ENCODE data around the gene PKIG. TPM values are rescaled to one million over a fixed set of nuclear protein-coding genes. Genes with fewer than 3 reads are reported as not detected.

The PKIG gene
- total and polyA plus RNA-seq, 9 of the 15 experiments (the other 6 are each of a cell fraction or from before 2014, with no cell fraction given): 0.13 to 7.0 (median 4.7) TPM

DNA sequence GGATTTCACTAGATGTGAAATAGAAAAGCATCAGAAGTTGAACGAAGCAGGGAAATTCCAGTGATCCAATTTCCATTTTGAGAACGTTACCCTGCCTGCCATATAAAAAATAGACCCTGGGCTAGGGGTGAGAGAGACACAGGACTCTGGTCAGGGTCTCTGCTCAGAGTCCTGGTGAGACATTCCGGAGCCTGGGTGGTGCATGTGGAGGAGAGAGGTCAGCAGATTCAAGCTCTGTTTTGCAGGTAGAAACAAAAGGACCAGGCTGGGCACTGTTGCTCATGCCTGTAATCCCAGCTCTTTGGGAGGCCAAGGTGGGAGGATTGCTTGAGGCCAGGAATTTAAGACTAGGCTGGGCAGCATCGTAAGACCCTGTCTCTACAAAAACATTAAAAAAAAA is 17.9 kb downstream of the PKIG start:
- Histone ChIP-seq H3K9ac (ENCODE audit: insufficient read depth in 1 of 2, low read depth in 2 of 2, low read length in 2 of 2) (no peak overlapping the region), H2AFZ (ENCODE audit: low read depth, low read length) (no peak overlapping the region), H3K9me3 (replicated peaks; ENCODE audit: control insufficient read depth, insufficient read depth, low read depth, low read length) (no peaks in the 10 kb centered on the region), H3K36me3 (ENCODE audit: control insufficient read depth, insufficient read depth, low read length) (no peaks in the 10 kb centered on the region), H3K27ac (ENCODE audit: extremely low read depth, low read depth, low read length) (no peak overlapping the region), H3K79me2 (ENCODE audit: control insufficient read depth, insufficient read depth, low read length) (no peaks in the 10 kb centered on the region), H3K4me1 (replicated peaks in 1 of 2; ENCODE audit: control insufficient read depth in 2 of 2, insufficient read depth in 2 of 2, low read length in 2 of 2) (peaks cover 0 to 8% of the 10 kb centered on the region in 2 experiments; a peak in 3 of 5 replicates), H3K27me3 (ENCODE audit: control insufficient read depth in 2 of 2, insufficient read depth in 2 of 2, low read length in 2 of 2) (no peaks in the 10 kb centered on the region), H3K4me2 (ENCODE audit: insufficient read depth, low read length) (no peak overlapping the region), H3K9me1 (ENCODE audit: control insufficient read depth, insufficient read depth, low read length) (no peaks in the 10 kb centered on the region), H3K4me3 (no peak overlapping the region), H4K20me1 (replicated peaks; ENCODE audit: control insufficient read depth, insufficient read depth, low read length) (no peaks in the 10 kb centered on the region)
- ChIA-PET POLR2A (interaction anchor here (0.6 to 0.7 kb wide), 2 partner anchors 14 to 93 kb away, joined by 3 to 4 read pairs; no protein-coding TSS in a partner anchor), CTCF (ENCODE audit: low intra/inter-chr PET ratio) (no interaction called here)
- 48% methylated on average over 4 of the region's 4 CpGs for WGBS (ENCODE audit: insufficient coverage, low coverage, missing lambda C conversion rate)
- FAIRE-seq (no peak), ATAC-seq (no peak), DNase-seq (ENCODE audit: extremely low read depth in 1 of 4, low spot score in 3 of 4) (no peak)
- BruUV-seq (replicated peaks): no TSS peak
- TF ChIP-seq CC2D1A (IDR thresholded peaks at IDR 0.05) (no peak), BCL6 (CRISPR knock-in tag; IDR thresholded peaks at IDR 0.05) (no peak), ZNF165 (CRISPR knock-in tag; IDR thresholded peaks at IDR 0.05; ENCODE audit: borderline replicate concordance) (no peak), KLF6 (CRISPR knock-in tag; IDR thresholded peaks at IDR 0.05; ENCODE audit: borderline replicate concordance) (no peak), CHD4 (IDR thresholded peaks at IDR 0.05; ENCODE audit: insufficient read depth, insufficient replicate concordance, low read depth, low read length, poor library complexity, severe bottlenecking) (no peak), ZNF316 (IDR thresholded peaks at IDR 0.05) (no peak), NFE2 (IDR thresholded peaks at IDR 0.05; ENCODE audit: low read depth) (no peak), ZZZ3 (IDR thresholded peaks at IDR 0.05) (no peak), ZNF79 (CRISPR knock-in tag; IDR thresholded peaks at IDR 0.05; ENCODE audit: low read depth) (no peak), SAFB2 (IDR thresholded peaks at IDR 0.05; ENCODE audit: borderline replicate concordance, low read depth, low read length, severe bottlenecking) (no peak), BRD9 (IDR thresholded peaks at IDR 0.05; ENCODE audit: low read depth, partially characterized antibody) (no peak)
- intact Hi-C loops (cut with micrococcal nuclease): no loop called here
- in situ Hi-C loops (cut with MboI): loop anchor here (10.0 kb wide), 1 partner anchor 386 kb away; the partner anchor contains the start of gene OSER1

Measured in K562 (cell line).